WI38 (cell line): Measurements from ENCODE around the gene DPPA5.
"Not testable (repeated sequence)": the region's sequence is repeated elsewhere in the genome, so short reads cannot be mapped to it uniquely, and the experiment has no call there.

Source experiments
- H3K4me3 ChIP-seq: 2 replicates; pipeline ENCODE4 v1.5.1; 2011; ENCODE audit warnings: low read depth, mild to moderate bottlenecking, control low read depth, low read length
- TF ChIP-seq, protein P1 (sequence below): IDR thresholded peaks from 2 replicates; pipeline ENCODE4 v1.5.1; 2012; ENCODE audit warnings: low read depth, mild to moderate bottlenecking, control low read depth, low read length

DPPA5 gene

DNA sequence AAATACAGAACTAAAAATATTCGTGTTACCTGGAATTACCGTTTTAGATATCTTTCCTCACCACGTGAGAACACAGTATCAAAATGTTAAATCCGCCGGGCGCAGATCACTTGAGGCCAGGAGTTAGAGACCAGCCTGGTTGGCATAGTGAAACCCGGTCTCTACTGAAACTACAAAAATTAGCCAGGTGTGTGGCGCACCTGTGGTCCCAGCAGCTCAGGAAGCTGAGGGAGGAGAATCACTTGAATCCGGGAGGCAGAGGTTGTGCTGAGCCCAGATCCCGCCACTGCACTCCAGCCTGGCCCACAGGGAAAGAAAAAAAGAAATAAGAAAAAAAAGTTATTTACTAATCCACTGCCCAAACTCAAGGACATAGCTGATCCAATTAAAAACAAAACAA, 35.8 kb upstream of the DPPA5 start:
- TF ChIP-seq, protein P1, sequence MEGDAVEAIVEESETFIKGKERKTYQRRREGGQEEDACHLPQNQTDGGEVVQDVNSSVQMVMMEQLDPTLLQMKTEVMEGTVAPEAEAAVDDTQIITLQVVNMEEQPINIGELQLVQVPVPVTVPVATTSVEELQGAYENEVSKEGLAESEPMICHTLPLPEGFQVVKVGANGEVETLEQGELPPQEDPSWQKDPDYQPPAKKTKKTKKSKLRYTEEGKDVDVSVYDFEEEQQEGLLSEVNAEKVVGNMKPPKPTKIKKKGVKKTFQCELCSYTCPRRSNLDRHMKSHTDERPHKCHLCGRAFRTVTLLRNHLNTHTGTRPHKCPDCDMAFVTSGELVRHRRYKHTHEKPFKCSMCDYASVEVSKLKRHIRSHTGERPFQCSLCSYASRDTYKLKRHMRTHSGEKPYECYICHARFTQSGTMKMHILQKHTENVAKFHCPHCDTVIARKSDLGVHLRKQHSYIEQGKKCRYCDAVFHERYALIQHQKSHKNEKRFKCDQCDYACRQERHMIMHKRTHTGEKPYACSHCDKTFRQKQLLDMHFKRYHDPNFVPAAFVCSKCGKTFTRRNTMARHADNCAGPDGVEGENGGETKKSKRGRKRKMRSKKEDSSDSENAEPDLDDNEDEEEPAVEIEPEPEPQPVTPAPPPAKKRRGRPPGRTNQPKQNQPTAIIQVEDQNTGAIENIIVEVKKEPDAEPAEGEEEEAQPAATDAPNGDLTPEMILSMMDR = no peak
- no peak overlapping the region for H3K4me3 ChIP-seq

- TF ChIP-seq, protein P1 = peak; percentile 78
- H3K4me3 ChIP-seq = peak overlapping the region; percentile 69
Measured at GRCh38 chr6:73388800-73389512, 34.9 kb upstream of the DPPA5 start.

- peak overlapping the region; percentile 69 for H3K4me3 ChIP-seq
Measured at GRCh38 chr6:73388433-73388799, 34.3 kb upstream of the DPPA5 start.

DNA sequence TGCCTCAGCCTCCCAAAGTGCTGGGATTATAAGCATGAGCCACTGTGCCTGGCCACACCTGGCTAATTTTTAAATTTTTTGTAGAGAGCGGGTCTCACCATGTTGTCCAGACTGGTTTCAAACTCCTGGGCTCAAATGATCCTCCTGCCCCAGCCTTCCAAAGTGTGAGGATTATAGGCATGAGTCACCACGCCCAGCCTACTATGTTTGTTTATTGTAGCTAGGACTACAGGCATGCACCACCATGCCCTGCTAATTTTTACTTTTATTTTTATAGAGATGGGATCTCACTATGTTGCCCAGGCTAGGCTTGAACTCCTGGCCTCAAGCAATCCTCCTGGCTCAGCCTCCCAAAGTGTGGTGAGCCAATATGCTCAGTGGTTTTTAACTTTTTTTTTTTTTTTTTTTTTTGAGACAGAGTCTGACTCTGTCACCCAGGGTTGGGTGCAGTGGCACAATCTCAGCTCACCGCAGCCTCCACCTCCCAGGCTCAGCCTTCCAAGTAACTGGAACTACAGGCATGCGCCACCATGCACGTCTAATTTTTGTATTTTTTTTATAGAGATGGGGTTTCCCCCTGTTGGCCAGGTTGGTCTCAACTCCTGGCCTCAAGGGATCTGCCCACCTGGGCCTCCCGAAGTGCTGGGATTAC, 28.5 kb upstream of the DPPA5 start:
- TF ChIP-seq, protein P1 = no peak
- no peak overlapping the region for H3K4me3 ChIP-seq

More at GRCh38 chr6:73388433-73388799, 34.3 kb upstream of the DPPA5 start:
- TF ChIP-seq, protein P1 = no peak

- H3K4me3 ChIP-seq = not testable (repeated sequence)
Measured at GRCh38 chr6:73381531-73381930, 27.5 kb upstream of the DPPA5 start.

DNA sequence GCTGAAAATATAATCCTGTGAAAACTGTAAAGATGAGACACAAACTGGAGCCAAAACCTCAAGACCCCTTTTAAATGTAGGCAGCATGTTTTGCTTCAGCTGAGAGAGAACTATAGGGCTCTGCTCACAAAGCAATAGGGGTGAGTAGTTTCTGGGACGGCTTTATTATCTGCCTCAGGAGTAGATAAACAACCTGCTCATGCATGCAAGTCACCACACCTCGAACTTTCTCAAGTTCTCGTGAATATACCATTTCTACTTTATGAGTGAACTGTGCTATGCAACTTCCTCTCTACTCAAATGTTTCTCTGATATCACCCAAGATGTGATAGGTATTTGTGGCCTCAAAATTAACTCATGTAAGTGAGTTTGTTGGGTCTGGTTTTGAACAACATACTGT, 23.1 kb upstream of the DPPA5 start:
- H3K4me3 ChIP-seq = no peak overlapping the region
- TF ChIP-seq, protein P1 = no peak

GRCh38 chr6:73375216-73375615, 21.1 kb upstream of the DPPA5 start:
- H3K4me3 ChIP-seq = no peak overlapping the region

More at GRCh38 chr6:73375216-73375615, 21.1 kb upstream of the DPPA5 start:
- TF ChIP-seq, protein P1 = no peak
